NCI-H146 treated with DMSO at 0.1 percent for 48 hours (cell line): ENCODE results near the gene CHST3.
"Not testable (repeated sequence)": the region's sequence is repeated elsewhere in the genome, so short reads cannot be mapped to it uniquely, and the experiment has no call there.

Experiments used
- DNase-seq: peaks from one replicate; lab custom pipeline; 2025; ENCODE audit not compliant: unreplicated experiment; lab: John Stamatoyannopoulos, UW

The CHST3 gene

GRCh38 chr10:71988895-71989294 lies 24.7 kb downstream of the CHST3 start:
- not testable (repeated sequence) for DNase-seq

GRCh38 chr10:71989661-71990454 lies 25.7 kb downstream of the CHST3 start:
- no peak for DNase-seq

DNA sequence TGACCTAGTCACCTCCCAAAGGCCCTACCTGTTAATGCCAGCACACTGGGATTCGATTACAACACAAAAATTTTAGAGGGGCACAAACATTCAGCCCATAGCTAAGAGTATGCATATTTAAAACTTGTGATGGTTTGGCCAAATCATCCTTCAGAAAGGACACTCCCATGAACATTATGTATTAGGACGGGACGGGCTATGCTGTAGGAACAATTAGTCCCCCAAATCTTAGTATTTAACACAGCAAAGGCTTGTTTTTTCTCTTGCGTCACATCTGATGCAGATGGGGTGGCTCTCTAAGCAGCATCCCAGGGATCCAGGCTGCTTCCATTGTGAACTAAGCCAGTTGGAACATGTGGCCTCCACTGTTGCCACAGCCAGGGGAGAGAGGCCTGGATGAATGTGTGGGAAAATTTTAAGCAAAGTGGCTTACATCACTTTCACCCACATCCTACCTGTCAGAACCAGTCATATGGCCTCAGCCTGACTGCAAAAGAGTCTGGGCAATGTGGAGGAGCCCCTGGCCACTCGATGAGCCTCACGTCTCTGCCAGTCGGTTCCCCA lies 26.6 kb downstream of the CHST3 start:
- no peak for DNase-seq

- no peak for DNase-seq
These were observed 31.3 kb downstream of the CHST3 start for GRCh38 chr10:71995449-71995848.

GRCh38 chr10:71995887-71996575 lies 31.8 kb downstream of the CHST3 start:
- DNase-seq = no peak

DNA sequence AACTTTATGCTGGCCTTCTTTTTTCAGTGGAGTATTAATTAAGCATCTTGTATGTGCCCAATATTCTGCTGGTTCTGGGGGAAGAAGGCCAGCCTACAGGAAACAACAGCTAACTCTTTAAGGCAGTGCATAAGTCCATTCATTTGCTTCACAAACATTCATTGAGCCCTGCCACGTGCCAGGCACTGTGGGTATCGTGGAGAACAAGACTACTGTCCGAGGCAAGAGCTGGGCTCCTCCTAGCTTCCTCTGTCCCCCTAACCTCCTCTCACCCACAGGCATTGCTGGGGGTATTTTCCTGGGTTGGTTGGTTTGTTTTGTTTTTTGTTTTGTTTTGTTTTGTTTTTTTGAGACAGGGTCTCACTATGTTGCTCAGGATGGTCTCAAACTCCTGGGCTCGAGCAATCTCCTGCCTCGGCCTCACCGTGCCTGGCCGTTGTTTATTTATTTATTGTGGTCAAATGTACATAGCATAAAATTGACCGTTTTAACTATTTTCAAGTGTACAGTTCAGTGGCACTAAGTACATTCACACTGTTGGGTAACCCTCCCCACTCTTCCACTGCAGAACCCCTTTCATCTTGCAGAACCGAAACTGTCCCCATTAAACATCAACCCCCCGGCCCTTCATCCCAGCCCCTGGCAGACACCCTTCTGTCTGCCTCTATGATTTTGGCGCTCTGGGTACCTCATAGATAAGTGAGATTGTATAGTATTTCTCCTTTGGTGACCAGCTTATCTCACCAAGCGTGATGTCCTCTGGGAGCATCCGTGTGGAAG lies 32.6 kb downstream of the CHST3 start:
- DNase-seq = no peak

GRCh38 chr10:71998119-71998839 lies 34.1 kb downstream of the CHST3 start:
- no peak for DNase-seq

DNA sequence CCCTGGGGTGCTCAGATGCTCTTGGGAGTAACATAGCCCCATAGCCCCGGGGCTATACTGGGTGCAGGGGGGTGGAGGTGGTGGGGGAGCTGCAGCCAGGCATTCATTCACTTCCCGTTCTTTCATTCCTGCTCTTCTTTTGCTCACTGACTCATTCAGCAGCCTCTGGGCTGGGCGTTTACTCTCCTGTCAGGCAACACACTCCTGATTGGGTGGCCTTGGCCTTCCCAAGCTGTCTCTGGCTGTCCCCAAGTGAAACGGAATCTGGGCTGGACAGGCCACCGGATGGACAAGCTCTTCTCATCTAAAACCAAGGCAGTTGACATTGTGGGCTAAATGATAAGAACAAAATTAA lies 34.6 kb downstream of the CHST3 start:
- DNase-seq = no peak

DNA sequence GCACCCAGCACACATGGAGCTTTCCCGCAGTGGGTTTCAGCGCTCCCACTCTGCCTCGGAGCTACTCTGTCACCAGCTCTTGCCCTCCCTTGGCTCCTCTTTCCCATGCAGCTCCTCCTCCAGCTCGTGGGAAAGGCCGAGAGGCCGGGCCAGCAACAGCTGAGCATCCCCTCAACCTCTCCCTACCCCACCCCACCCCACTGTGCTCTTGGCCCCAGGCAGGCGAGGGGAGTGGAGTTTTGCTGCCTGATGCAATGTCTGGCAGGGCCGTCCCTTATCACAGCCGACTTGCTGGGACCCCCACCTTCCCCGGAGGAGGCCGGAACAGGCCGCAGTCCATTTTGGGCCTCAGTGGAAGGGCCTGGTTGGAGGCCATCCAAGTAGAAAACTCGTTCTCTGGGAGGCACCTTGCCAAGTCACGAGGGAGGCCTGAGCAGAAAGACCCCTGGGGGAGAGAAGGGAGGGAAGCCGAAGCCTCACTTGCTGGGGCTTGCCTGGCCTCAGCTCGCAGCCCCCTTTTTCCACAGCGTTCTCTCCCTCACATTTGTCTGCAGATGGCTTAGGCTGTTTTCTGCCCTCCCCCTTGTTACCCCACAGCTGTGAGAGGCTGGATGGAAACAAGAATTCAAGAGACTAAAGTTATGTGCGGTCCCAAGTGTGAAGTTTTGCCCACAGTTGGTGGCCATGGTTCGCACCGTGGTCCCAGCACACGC lies 35.3 kb downstream of the CHST3 start:
- DNase-seq = no peak

DNA sequence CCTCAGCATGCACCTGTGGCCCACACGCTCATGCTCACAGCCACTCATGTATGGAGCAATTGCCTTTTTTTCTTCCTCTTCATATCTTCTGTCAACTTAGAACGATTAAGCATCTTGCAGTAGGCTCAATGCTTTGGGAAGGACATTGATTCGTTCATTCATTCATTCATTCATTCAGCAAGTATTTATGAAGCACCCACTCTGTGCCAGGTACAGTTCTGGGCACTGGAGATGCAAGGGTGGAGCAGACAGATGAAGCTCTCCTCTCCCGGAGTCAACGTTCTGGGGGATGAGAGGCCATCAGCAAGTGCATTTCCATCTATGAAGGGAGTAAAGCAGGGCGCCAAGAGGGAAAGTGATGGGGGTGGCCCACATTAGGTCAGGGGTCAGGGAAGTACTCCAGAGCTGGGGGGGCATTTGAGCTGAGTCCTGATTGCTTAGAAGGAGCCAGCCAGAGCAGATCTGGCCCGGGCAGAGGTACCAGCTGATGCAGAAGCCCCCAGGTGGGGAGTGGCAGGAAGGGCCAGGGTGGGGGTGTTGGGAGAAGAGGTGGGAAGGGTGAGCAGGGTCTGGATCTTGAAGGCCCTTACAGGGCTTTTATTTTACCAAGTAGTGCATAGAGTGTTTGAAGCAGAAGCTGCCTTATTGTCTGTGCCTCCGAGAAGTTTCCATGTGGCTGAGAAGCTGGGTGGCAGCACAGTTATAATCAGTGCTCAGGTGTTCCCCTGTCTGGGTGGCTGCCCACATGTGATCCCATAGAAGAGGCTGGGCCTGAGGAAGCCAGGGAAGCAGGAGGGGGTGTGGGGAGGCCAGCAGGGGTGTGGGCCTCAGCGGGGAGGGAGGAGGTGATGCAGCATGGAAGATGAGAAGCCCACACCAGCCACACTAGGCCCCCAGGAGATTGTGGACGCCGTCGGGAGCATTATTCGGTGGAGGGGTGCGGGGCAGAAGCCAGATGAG lies 36.2 kb downstream of the CHST3 start:
- no peak for DNase-seq

- no peak for DNase-seq
These were observed 36.8 kb downstream of the CHST3 start for GRCh38 chr10:72001033-72001395.

DNA sequence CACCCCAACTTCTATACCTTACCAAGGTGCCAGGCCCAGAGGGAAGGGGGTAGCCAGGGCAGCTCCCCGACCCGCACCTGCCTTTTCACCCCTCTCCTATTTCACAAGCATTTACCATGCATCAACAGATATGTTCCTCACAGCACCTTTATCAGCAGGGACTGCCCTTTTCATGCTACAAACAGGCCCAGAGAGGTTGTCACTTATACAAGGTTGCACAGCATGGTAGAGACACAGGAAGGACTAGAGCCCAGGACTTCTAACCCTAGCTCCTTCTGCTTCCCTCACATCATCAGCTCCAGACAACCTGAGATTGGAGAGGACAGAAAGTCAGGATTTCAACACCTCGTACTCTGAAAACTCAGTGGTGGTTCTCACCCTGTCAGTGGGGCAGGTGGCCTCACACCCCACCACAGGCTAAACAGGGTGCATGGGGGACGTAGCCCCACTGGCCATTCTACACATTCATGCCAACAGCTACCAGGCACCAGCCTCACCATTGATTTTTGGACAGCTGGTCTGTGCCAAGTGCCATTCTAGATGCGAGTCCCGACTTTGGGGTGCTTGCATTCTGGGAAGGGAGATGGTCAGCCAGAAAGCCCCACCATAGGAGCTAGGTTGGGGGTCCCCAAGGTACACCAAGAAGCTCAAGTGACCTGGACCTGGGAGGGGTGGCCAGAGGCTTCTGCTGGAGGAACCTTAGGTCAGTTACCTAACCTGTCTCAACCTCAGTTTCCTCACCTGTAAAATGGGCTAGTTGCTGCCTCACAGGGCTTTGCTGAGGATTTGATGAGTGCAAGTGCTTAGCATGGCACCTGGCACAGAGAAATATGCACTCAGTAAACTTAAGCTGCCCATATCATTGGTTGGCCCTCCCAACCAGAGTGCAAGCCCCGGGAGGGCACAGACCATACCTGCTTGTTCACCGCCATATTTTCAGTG lies 38.4 kb downstream of the CHST3 start:
- no peak for DNase-seq

DNA sequence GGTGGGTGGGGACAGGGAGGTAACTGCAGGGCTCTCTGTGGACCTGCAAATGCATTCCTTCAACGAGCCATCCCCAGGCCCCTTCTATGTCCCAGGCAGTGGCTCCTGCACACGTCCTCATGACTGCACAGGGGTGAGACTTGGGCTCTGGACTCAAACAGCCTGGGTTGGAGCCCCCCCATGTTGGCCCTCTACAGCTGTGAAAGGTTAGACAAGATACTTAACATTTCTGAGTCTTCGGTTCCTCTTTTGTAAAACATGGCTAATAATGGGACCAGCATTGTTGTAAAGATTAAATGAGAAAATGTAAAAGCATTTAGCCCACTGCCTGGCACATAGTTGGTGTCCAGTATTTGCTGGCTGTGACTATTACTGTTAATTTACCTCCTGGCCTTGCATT lies 41.8 kb downstream of the CHST3 start:
- no peak for DNase-seq

DNA sequence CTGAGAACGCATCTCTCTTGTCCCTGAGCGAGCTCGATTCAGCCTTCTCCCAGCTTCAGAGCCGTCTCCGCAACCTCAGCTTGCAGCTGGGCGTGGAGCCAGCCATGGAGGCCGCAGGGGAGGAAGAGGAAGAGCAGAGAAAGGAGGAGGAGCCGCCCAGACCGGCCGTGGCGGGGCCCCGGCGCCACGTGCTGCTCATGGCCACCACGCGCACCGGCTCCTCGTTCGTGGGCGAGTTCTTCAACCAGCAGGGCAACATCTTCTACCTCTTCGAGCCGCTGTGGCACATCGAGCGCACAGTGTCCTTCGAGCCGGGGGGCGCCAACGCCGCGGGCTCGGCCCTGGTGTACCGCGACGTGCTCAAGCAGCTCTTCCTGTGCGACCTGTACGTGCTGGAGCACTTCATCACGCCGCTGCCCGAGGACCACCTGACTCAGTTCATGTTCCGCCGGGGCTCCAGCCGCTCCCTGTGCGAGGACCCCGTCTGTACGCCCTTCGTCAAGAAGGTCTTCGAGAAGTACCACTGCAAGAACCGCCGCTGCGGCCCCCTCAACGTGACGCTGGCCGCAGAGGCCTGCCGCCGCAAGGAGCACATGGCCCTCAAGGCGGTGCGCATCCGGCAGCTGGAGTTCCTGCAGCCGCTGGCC lies 43.2 kb downstream of the CHST3 start:
- no peak for DNase-seq

DNA sequence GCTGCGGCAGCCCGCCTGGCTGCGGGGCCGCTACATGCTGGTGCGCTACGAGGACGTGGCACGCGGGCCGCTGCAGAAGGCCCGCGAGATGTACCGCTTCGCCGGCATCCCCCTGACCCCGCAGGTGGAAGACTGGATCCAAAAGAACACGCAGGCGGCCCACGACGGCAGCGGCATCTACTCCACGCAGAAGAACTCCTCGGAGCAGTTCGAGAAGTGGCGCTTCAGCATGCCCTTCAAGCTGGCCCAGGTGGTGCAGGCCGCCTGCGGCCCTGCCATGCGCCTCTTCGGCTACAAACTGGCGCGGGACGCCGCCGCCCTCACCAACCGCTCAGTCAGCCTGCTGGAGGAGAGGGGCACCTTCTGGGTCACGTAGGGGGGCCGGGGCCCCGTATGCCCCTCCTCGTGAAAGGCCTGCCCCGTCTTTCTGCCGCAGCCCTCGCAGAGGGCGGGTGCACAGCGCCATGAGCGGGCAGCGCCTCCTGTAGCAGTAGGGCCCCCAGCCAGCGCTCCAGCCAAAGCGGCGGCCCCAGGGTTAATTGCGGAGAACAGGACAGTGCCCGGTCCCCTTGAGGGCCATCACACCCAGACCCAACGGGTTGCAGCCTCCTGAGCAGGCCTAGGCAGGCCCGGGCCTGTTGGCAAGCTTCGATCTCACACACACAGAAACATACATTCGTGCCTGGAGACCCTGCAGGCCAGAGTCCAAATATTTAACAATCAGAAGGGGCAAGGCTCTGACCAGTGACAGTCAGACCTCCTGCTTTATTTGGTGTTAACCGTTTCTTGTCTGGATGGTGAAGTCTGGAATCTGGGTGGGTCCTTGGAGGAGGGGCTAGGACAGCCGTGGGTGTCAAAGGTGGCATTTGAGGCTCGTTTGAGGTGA lies 44.1 kb downstream of the CHST3 start:
- DNase-seq = no peak

DNA sequence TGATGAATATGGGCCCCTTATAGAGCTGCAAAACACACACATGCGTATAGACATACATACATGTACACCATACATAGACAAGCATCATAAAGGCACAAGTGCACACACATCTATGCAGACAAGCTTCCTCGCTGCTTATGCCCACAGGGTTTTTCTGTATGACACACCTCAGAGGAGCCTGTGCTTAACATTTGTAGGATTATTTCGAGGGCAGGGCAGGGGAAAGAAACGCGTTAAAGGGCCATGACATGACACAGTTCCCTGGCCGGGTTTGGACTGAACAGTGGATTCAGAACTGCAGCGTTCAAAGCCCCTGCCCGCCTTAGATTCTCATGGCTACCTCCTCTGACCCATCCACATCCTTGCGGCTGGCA lies 44.8 kb downstream of the CHST3 start:
- DNase-seq = no peak
